ENCODE results near the gene WWOX. TPM values are rescaled to one million over a fixed set of nuclear protein-coding genes. Genes with fewer than 3 reads are reported as not detected.

The WWOX gene
- total RNA-seq (2012; rRNA removed) = 5.4 and 8.9 TPM in 2 replicates
- polyA plus RNA-seq (2012; rRNA removed) = 2.7 and 3.2 TPM in 2 replicates
- 3.3 and 3.9 TPM in 2 replicates for polyA plus RNA-seq (2012; cell fraction: cytosol; rRNA removed)
- polyA plus RNA-seq (2012; cell fraction: nucleus; rRNA removed; ENCODE audit: low replicate concordance) = 3.7 and 7.0 TPM in 2 replicates
- Bru-seq, nascent RNA = percentile 48 among the genes with signal in this experiment
- percentile 70 among the genes with signal in this experiment for BruChase-seq, experiment 1, labeled RNA remaining after a 6-hour chase
- BruChase-seq, experiment 2, labeled RNA remaining after a 2-hour chase = percentile 65 among the genes with signal in this experiment
- long read RNA-seq, partial matches to known transcripts = 1 of 5 reads
- long read RNA-seq, other reads (novel, unspliced or antisense) = 1 of 5 reads

GRCh38 chr16:78099271-78100111 is at the start of gene WWOX:
Gene WWOX, plus strand, starts transcription at chr16:78099654.
- H2BK15ac ChIP-seq (ENCODE audit: low read depth, low read length) = no peak within 1 kb of the TSS
- H2BK5ac ChIP-seq (ENCODE audit: low read depth, low read length, poor library complexity, severe bottlenecking) = peak within 1 kb of the TSS; percentile 42
- no TSS peak for BruUV-seq (replicated peaks)
- 0 out of 2 replicates have a peak within 1 kb of the TSS, but pooled peaks have one; percentile 13 for H2AK5ac ChIP-seq (ENCODE audit: low read depth, low read length)
- H3K27me3 ChIP-seq (ENCODE audit: control insufficient read depth, insufficient read depth, low read length) = no peaks in the 10 kb centered on the region
- intact Hi-C loops (cut with micrococcal nuclease) (loop anchor here (1.0 to 5.0 kb wide), 3 partner anchors 424 to 863 kb away; no protein-coding TSS in a partner anchor), dilution Hi-C loops (cut with HindIII; ENCODE audit: low sequenced_read_pairs, unreplicated experiment) (no loop called here), in situ Hi-C loops (cut with MboI; ENCODE audit: low sequenced_read_pairs) (no loop called here)
- peak within 1 kb of the TSS; percentile 66; the same call in 1 of the 2 replicates for H3K14ac ChIP-seq (replicated peaks; ENCODE audit: low read depth, low read length)
- no peak within 1 kb of the TSS for H3K18ac ChIP-seq (ENCODE audit: low read depth, low read length)
- POLR2A ChIA-PET (ENCODE audit: unreplicated experiment) = no interaction called here
- no peak within 1 kb of the TSS for H3K56ac ChIP-seq (ENCODE audit: extremely low read depth, insufficient read depth, low read length)
- peak within 1 kb of the TSS; percentile 100 for H2AFZ ChIP-seq (replicated peaks; ENCODE audit: low read length, poor library complexity)
- peak within 1 kb of the TSS; percentile 52 for H3K27ac ChIP-seq (ENCODE audit: insufficient read depth, low read length)
- peak within 1 kb of the TSS; percentile 29; the same call in 1 of the 2 replicates for H3K23ac ChIP-seq (ENCODE audit: low read depth, low read length)
- peak within 1 kb of the TSS; percentile 38 to 89 for H4K8ac ChIP-seq (ENCODE audit: low read depth in 2 of 2, low read length in 2 of 2)
- peak within 1 kb of the TSS; percentile 85 for H2AK9ac ChIP-seq (replicated peaks; ENCODE audit: low read depth, low read length, poor library complexity)
- H4K20me1 ChIP-seq (ENCODE audit: insufficient read depth, low read length) = no peaks in the 10 kb centered on the region
- H3K9ac ChIP-seq (ENCODE audit: low read depth, low read length) = peak within 1 kb of the TSS; percentile 74
- peaks cover 0 to 3% of the 10 kb centered on the region in 2 experiments; a peak in 1 of 4 replicates for H3K79me1 ChIP-seq (ENCODE audit: low read depth in 1 of 2, low read length in 2 of 2)
- H2BK120ac ChIP-seq (ENCODE audit: low read depth, low read length) = no peak within 1 kb of the TSS
- H4K91ac ChIP-seq (ENCODE audit: insufficient read depth, low read depth, low read length) = peak within 1 kb of the TSS; percentile 26; the same call in 1 of the 2 replicates
- H4K5ac ChIP-seq (ENCODE audit: low read depth, low read length) = peak within 1 kb of the TSS; percentile 58
- no peaks in the 10 kb centered on the region for H3K36me3 ChIP-seq (ENCODE audit: control insufficient read depth, insufficient read depth, low read length)
- CTCF ChIA-PET = interaction anchor here (1.0 to 1.2 kb wide), 2 partner anchors 10 to 81 kb away, joined by 3 to 5 read pairs; no protein-coding TSS in a partner anchor
- H3K4ac ChIP-seq (ENCODE audit: low read depth, low read length) = peak within 1 kb of the TSS; percentile 62
- WGBS, 2 experiments (ENCODE audit: extremely low coverage in 2 of 2, insufficient read length in 1 of 2) = 0% methylated on average over 68 of the region's 84 CpGs; no CpG with 5 or more reads in 1 of the 2 experiments
- ATAC-seq (ENCODE audit: low read depth) = peak; percentile 99
- peak within 1 kb of the TSS; percentile 94 for H3K4me2 ChIP-seq (ENCODE audit: low read depth, low read length)
- peak within 1 kb of the TSS; percentile 80 for H3K4me3 ChIP-seq (ENCODE audit: insufficient read depth, low read depth, low read length)
- no peaks in the 10 kb centered on the region; the same call in 1 of the 2 replicates for H3K9me1 ChIP-seq (ENCODE audit: insufficient read depth, low read length)
- H2BK20ac ChIP-seq (ENCODE audit: low read depth, low read length) = no peak within 1 kb of the TSS
- H3K4me1 ChIP-seq (ENCODE audit: control insufficient read depth, insufficient read depth, low read length) = no peaks in the 10 kb centered on the region
- H3K9me3 ChIP-seq (ENCODE audit: control insufficient read depth, insufficient read depth, low read length) = no peaks in the 10 kb centered on the region
- peak; percentile 98 for DNase-seq
- TF ChIP-seq RFX5 (IDR thresholded peaks at IDR 0.05; ENCODE audit: low read depth, low read length) (peak; percentile 56; the same call in 1 of the 2 replicates), CEBPB (IDR thresholded peaks at IDR 0.05; ENCODE audit: low read depth, low read length) (no peak), CHD1 (IDR thresholded peaks at IDR 0.05; ENCODE audit: low read depth, low read length) (no peak), MXI1 (IDR thresholded peaks at IDR 0.05; ENCODE audit: borderline replicate concordance, low read depth, low read length) (peak; percentile 85), RAD21 (IDR thresholded peaks at IDR 0.05; ENCODE audit: low read length) (no peak), RCOR1 (IDR thresholded peaks at IDR 0.05; ENCODE audit: insufficient replicate concordance, low read length) (peak; percentile 35), FOS (IDR thresholded peaks at IDR 0.05; ENCODE audit: low read depth, low read length) (0 out of 2 replicates have a peak, but pooled peaks have one; percentile 3), CTCF (conservative IDR thresholded peaks at IDR 0.05; ENCODE audit: low read depth, low read length) (no peak; the same call in 1 of the 2 replicates), MAZ (IDR thresholded peaks at IDR 0.05; ENCODE audit: borderline replicate concordance, low read depth, low read length) (peak; percentile 97), POLR2A (IDR thresholded peaks at IDR 0.05; ENCODE audit: low read depth, low read length) (no peak), ELK1 (IDR thresholded peaks at IDR 0.05; ENCODE audit: borderline replicate concordance, low read depth, low read length) (no peak)
